SK-N-SH treated with all-trans-retinoic acid at 6 μM for 48 hours (cell line): Measurements from ENCODE around the gene LRMDA.

ENCODE experiments used
- ATAC-seq: fragments of 200-7000 bp; cut with Tn5 transposase; 3 replicates; pipeline ENCODE4 v1.9.1; 2020; ENCODE audit warnings: mild to moderate bottlenecking, moderate library complexity
- ARNTL ChIP-seq: fragments of 450-650 bp; formaldehyde crosslinking; IDR thresholded peaks from 2 replicates; pipeline ENCODE4 v1.5.0; 2020; ENCODE audit warnings: low read depth, mild to moderate bottlenecking, moderate library complexity, borderline replicate concordance
- BACH2 ChIP-seq: fragments of 250-450 bp; sonication (Bioruptor Pico); IDR thresholded peaks from 2 replicates; pipeline ENCODE4 v1.9.0; 2021; ENCODE audit warnings: mild to moderate bottlenecking, borderline replicate concordance
- CSDC2 ChIP-seq: fragments of 250-450 bp; sonication (Bioruptor Pico); IDR thresholded peaks from 2 replicates; pipeline ENCODE4 v1.5.0; 2020; ENCODE audit warnings: mild to moderate bottlenecking, moderate library complexity
- CSRNP3 ChIP-seq: fragments of 250-450 bp; sonication (Bioruptor Pico); IDR thresholded peaks from 2 replicates; pipeline ENCODE4 v1.5.1; 2021; ENCODE audit warnings: mild to moderate bottlenecking, moderate library complexity
- ESRRG ChIP-seq: fragments of 250-450 bp; sonication (Bioruptor Pico); IDR thresholded peaks from 2 replicates; pipeline ENCODE4 v1.6.1; 2021; ENCODE audit warnings: mild to moderate bottlenecking
- GLIS3 ChIP-seq: fragments of 250-450 bp; sonication (Bioruptor Pico); IDR thresholded peaks from 2 replicates; pipeline ENCODE4 v1.5.0; 2020; ENCODE audit warnings: mild to moderate bottlenecking, moderate library complexity
- ISL1 ChIP-seq: fragments of 250-450 bp; sonication (Bioruptor Pico); IDR thresholded peaks from 2 replicates; pipeline ENCODE4 v2.1.2; 2022; ENCODE audit warnings: mild to moderate bottlenecking, moderate library complexity
- OSR1 ChIP-seq: fragments of 250-450 bp; sonication (Bioruptor Pico); IDR thresholded peaks from 2 replicates; pipeline ENCODE4 v1.8.0; 2022; ENCODE audit warnings: moderate library complexity, mild to moderate bottlenecking, inconsistent platforms
- PATZ1 ChIP-seq: fragments of 250-450 bp; sonication (Bioruptor Pico); IDR thresholded peaks from 2 replicates; pipeline ENCODE4 v1.8.0; 2020; ENCODE audit warnings: mild to moderate bottlenecking, moderate library complexity, borderline replicate concordance
- PPARA ChIP-seq: fragments of 250-450 bp; sonication (Bioruptor Pico); IDR thresholded peaks from 2 replicates; pipeline ENCODE4 v1.5.0; 2020; ENCODE audit warnings: mild to moderate bottlenecking, borderline replicate concordance
- SNAI2 ChIP-seq: fragments of 250-450 bp; sonication (Bioruptor Pico); IDR thresholded peaks from 2 replicates; pipeline ENCODE4 v1.5.0; 2020; ENCODE audit warnings: mild to moderate bottlenecking, moderate library complexity
- TCF4 ChIP-seq: fragments of 250-450 bp; sonication (Bioruptor Pico); IDR thresholded peaks from 2 replicates; pipeline ENCODE4 v1.8.0; 2021; ENCODE audit warnings: mild to moderate bottlenecking, moderate library complexity, borderline replicate concordance
- TOX ChIP-seq: fragments of 250-450 bp; sonication (Bioruptor Pico); IDR thresholded peaks from 2 replicates; pipeline ENCODE4 v1.8.0; 2021; ENCODE audit warnings: mild to moderate bottlenecking, moderate library complexity, borderline replicate concordance
- TSHZ2 ChIP-seq: fragments of 250-450 bp; sonication (Bioruptor Pico); IDR thresholded peaks from 2 replicates; pipeline ENCODE4 v1.5.0; 2020; ENCODE audit warnings: mild to moderate bottlenecking, moderate library complexity
- ZC3H10 ChIP-seq: fragments of 250-450 bp; sonication (Bioruptor Pico); IDR thresholded peaks from 2 replicates; pipeline ENCODE4 v1.5.1; 2021; ENCODE audit warnings: mild to moderate bottlenecking, moderate library complexity
- ZFP3 ChIP-seq: fragments of 250-450 bp; sonication (Bioruptor Pico); IDR thresholded peaks from 2 replicates; pipeline ENCODE4 v1.5.0; 2020; ENCODE audit warnings: mild to moderate bottlenecking, moderate library complexity
- ZNF565 ChIP-seq: fragments of 450-650 bp; formaldehyde crosslinking; conservative IDR thresholded peaks from 2 replicates; pipeline ENCODE4 v1.5.0; 2020; ENCODE audit warnings: low read depth, mild to moderate bottlenecking, moderate library complexity
- ZNF8 ChIP-seq: fragments of 450-650 bp; formaldehyde crosslinking; IDR thresholded peaks from 2 replicates; pipeline ENCODE4 v1.5.0; 2020; ENCODE audit warnings: mild to moderate bottlenecking, moderate library complexity
- TF ChIP-seq, protein P1 (sequence below): fragments of 250-450 bp; sonication (Bioruptor Pico); IDR thresholded peaks from 2 replicates; pipeline ENCODE4 v1.5.1; 2020; ENCODE audit warnings: low read depth, mild to moderate bottlenecking, moderate library complexity

LRMDA gene

DNA sequence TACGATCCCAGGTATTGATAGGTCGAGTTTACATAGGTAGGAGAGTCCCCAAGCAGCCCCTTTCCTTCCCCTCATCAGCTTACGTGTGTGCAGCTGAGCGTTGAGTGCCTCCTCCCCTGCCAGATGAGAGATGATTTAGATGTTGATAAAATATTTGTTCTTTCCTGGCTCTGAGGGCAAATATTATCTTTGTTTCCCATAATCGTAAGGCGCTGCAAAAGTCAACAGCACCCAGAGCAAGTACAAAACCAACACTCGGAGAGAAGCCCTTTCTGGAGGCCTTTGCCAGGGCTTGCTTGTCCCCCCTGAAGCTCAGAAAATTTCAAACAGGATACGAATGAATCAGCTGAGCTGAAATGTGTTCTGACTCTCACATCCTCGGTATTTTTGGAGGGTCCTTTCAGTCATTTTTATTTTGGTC, 683.2 kb downstream of the LRMDA start:
- ATAC-seq: no peak
- TF ChIP-seq CSDC2 (CRISPR knock-in tag) (no peak), BACH2 (no peak), TOX (CRISPR knock-in tag) (no peak), OSR1 (no peak), SNAI2 (no peak), ZFP3 (CRISPR knock-in tag) (no peak), CSRNP3 (no peak), TSHZ2 (CRISPR knock-in tag) (no peak), ZNF8 (CRISPR knock-in tag) (no peak)
- TF ChIP-seq, protein P1, sequence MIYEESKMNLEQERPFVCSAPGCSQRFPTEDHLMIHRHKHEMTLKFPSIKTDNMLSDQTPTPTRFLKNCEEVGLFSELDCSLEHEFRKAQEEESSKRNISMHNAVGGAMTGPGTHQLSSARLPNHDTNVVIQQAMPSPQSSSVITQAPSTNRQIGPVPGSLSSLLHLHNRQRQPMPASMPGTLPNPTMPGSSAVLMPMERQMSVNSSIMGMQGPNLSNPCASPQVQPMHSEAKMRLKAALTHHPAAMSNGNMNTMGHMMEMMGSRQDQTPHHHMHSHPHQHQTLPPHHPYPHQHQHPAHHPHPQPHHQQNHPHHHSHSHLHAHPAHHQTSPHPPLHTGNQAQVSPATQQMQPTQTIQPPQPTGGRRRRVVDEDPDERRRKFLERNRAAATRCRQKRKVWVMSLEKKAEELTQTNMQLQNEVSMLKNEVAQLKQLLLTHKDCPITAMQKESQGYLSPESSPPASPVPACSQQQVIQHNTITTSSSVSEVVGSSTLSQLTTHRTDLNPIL: no peak

- TF ChIP-seq ARNTL (no peak), SNAI2 (no peak), TCF4 (CRISPR knock-in tag) (no peak), PATZ1 (no peak), TOX (CRISPR knock-in tag) (no peak), CSDC2 (CRISPR knock-in tag) (no peak)
- TF ChIP-seq, all 23 proteins: peak for 0
- ATAC-seq: no peak
Observed at GRCh38 chr10:76115131-76115470, 683.7 kb downstream of the LRMDA start.

GRCh38 chr10:76115471-76116155, 684.2 kb downstream of the LRMDA start:
- no peak for ATAC-seq
- no peak for TF ChIP-seq ARNTL
- TF ChIP-seq CSRNP3: no peak
- no peak for TF ChIP-seq GLIS3 (CRISPR knock-in tag)
- no peak for TF ChIP-seq TCF4 (CRISPR knock-in tag)
- TF ChIP-seq OSR1: no peak
- no peak for TF ChIP-seq ZFP3 (CRISPR knock-in tag)
- TF ChIP-seq PPARA (CRISPR knock-in tag): no peak
- no peak for TF ChIP-seq ESRRG (CRISPR knock-in tag)
- TF ChIP-seq ISL1 (CRISPR knock-in tag): no peak
- no peak for TF ChIP-seq ZC3H10 (CRISPR knock-in tag)
- TF ChIP-seq, protein P1: no peak
- TF ChIP-seq SNAI2: no peak
- TF ChIP-seq CSDC2 (CRISPR knock-in tag): no peak
- no peak for TF ChIP-seq ZNF565 (CRISPR knock-in tag)
- no peak for TF ChIP-seq ZNF8 (CRISPR knock-in tag)
